Heart left ventricle (tissue), 16 donors: ENCODE measurements around the gene TIMD4. TPM values are rescaled to one million over a fixed set of nuclear protein-coding genes. Genes with fewer than 3 reads are reported as not detected.

Experiments used
- ATAC-seq, 4 donors: fragments of 200-7000 bp; cut with Tn5 transposase; one replicate each; pipeline ENCODE4 v1.9.1; 2020 to 2022; ENCODE audit warnings: moderate library complexity in 4 of 4, mild to moderate bottlenecking in 3 of 4, moderate number of reproducible peaks in 1 of 4
- DNase-seq, 5 donors: peaks; one replicate each; pipeline ENCODE4 v3.0.0-alpha.2; 2020
- H3K27ac ChIP-seq, 12 donors: fragments of 200-600 bp; sonication (generic) in 4 of 12; one replicate each; pipeline versions ENCODE4 v1.5.0 to v1.8.0; 2016 to 2022; ENCODE audit warnings: mild to moderate bottlenecking in 2 of 12
- H3K27me3 ChIP-seq, 9 donors: fragments of 200-600 bp; sonication (generic) in 2 of 9; one replicate each; pipeline versions ENCODE4 v1.5.1 to v1.8.0; 2016 to 2022; ENCODE audit warnings: mild to moderate bottlenecking in 3 of 9
- H3K36me3 ChIP-seq, 9 donors: fragments of 200-600 bp; sonication (generic) in 2 of 9; one replicate each; pipeline versions ENCODE4 v1.5.0 to v1.8.0; 2018 to 2022; ENCODE audit warnings: mild to moderate bottlenecking in 2 of 9
- H3K4me1 ChIP-seq, 12 donors: fragments of 200-600 bp; sonication (generic) in 4 of 12; one replicate each; pipeline versions ENCODE4 v1.5.0 to v1.8.0; 2016 to 2022; ENCODE audit warnings: mild to moderate bottlenecking in 3 of 12
- H3K4me3 ChIP-seq, 12 donors: fragments of 200-600 bp; sonication (generic) in 4 of 12; one replicate each; pipeline versions ENCODE4 v1.5.0 to v1.8.0; 2017 to 2022; ENCODE audit warnings: mild to moderate bottlenecking in 9 of 12, moderate library complexity in 4 of 12
- H3K9me3 ChIP-seq, 12 donors: fragments of 200-600 bp; sonication (generic) in 4 of 12; one replicate each; pipeline versions ENCODE4 v1.5.0 to v1.8.0; 2016 to 2022; ENCODE audit warnings: mild to moderate bottlenecking in 1 of 12
- POLR2A ChIP-seq, 2 donors: fragments of 450-650 bp; IDR thresholded peaks; one replicate each; pipeline ENCODE4 v1.6.1; 2017; ENCODE audit warnings: antibody characterized with exemption in 2 of 2, mild to moderate bottlenecking in 2 of 2, moderate library complexity in 2 of 2
- WGBS, 4 donors: extraction: QIAGEN DNeasy Blood & Tissue Kit in 2 of 4; methylation state at CpG; one replicate each; pipeline versions ENCODE4 v1.1.5 to v1.1.7; 2013 to 2018; 5-methylcytosine and 5-hydroxymethylcytosine counted together
- intact Hi-C, 10 donors: fragments of 100-400 bp; cut with DNase I; formaldehyde crosslinking; loops; one replicate each; pipeline versions ENCODE4 v1.11.1 to v1.14.2; 2022
- polyA plus RNA-seq, 2 donors: library from polyadenylated mRNA; stranded (reverse); fragments of 200-250 nt; gene quantifications; one replicate each; pipeline ENCODE4 v1.2.3, GENCODE V29; 2013
- total RNA-seq, 9 donors: library from RNA; depleted of rRNA in 2 of 9; stranded (reverse); fragments of >200 nt in 2 of 9; fragmentation: NEBNext Ultra II Directional in 3 of 9; extraction: Animal tissue kit (Norgen Biotek cat#: 25700) in 3 of 9; gene quantifications; one replicate each; pipeline versions ENCODE4 v1.1.0 to v1.2.4, GENCODE V29; 2016 to 2023
- TF ChIP-seq, protein P1 (sequence below), 12 donors: fragments of 200-600 bp; sonication (generic) in 4 of 12; IDR thresholded peaks; one replicate each; pipeline versions ENCODE4 v1.5.0 to v1.8.0; 2018 to 2022; ENCODE audit warnings: antibody characterized with exemption in 12 of 12, mild to moderate bottlenecking in 5 of 12
- donor health status: ischemic (EF 13 %, LVEDD 7.1; RV severe dilation, severe dysfunction).
- donor health status: healthy with polysubstance abuse.
- donor health status: DM: no; HTN: yes; CAD: no.
- donor health status: DM: no; HTN: no; CAD: no.
- donor health status: ischemic (EF 25% LVEDD 6.9; RV normal size, moderate dysfunction).
- donor health status: ischemic (EF 25% LVEDD 5.7; RV mildly dilated, moderate dysfunction).
- donor health status: healthy.
- donor health status: DM: yes; HTN: yes; CAD: no.
- donor health status: ischemic (EF 35%, LVEDD 5.7; RV mildly dilated, moderate dysfunction).
- donor health status: nonischemic (EF 11% LVEDD 7.7; RV severe dilation, severe dysfunction).
- donor health status: DM: yes; HTN: yes; CAD: no.
- donor health status: PGD.
- donor health status: ischemic (EF 29% LVEDD 5.4; RV normal size, mild dysfunction).
- donor health status: nonischemic (EF 23%, LVEDD 6.1; RV moderate dilation, normal function).

Gene TIMD4
- total and polyA plus RNA-seq, 11 donors, result 0.42 to 14.8 (median 0.45) TPM; not detected in 8

DNA sequence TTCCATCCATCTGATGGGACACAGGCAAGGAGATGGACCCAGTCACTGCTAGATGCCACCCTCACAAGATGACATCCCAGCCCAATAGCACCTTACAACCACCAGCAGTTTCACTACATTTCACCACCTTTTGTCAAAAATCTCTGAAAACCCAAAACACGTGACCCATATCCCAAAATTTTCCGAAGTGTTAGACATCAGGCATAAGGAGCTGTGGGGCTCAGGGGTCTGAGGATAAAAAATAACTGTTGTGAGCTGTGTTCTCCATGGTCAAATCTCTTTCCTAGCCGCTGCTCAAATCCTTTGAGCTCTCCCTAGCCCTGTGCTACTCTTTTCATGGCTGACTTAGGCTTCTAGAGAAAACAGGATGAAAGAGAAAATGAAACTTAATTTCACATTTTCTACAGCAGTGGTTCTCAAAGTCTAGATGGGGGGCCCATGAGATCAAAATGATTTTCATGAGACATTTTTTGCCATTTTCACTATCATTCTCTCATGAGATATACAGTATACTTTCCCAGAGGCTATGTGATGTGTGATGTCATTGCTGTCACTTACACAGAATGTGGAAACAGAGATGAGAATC is 40.7 kb downstream of the TIMD4 start:
- DNase-seq (no peak), ATAC-seq (no peak)
- no peaks in the 10 kb centered on the region for H3K36me3 ChIP-seq
- TF ChIP-seq, protein P1, sequence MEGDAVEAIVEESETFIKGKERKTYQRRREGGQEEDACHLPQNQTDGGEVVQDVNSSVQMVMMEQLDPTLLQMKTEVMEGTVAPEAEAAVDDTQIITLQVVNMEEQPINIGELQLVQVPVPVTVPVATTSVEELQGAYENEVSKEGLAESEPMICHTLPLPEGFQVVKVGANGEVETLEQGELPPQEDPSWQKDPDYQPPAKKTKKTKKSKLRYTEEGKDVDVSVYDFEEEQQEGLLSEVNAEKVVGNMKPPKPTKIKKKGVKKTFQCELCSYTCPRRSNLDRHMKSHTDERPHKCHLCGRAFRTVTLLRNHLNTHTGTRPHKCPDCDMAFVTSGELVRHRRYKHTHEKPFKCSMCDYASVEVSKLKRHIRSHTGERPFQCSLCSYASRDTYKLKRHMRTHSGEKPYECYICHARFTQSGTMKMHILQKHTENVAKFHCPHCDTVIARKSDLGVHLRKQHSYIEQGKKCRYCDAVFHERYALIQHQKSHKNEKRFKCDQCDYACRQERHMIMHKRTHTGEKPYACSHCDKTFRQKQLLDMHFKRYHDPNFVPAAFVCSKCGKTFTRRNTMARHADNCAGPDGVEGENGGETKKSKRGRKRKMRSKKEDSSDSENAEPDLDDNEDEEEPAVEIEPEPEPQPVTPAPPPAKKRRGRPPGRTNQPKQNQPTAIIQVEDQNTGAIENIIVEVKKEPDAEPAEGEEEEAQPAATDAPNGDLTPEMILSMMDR (IDR thresholded peaks at IDR 0.05), result no peak
- no peak for TF ChIP-seq POLR2A (IDR thresholded peaks at IDR 0.05)
- H3K9me3 ChIP-seq, result no peaks in the 10 kb centered on the region
- intact Hi-C loops, result no loop called here
- WGBS, 4 donors, result 89 to 94% (median 89%) methylated on average over 3 of the region's 3 CpGs
- no peak overlapping the region for H3K4me3 ChIP-seq
- no peaks in the 10 kb centered on the region for H3K27me3 ChIP-seq
- no peaks in the 10 kb centered on the region for H3K4me1 ChIP-seq
- H3K27ac ChIP-seq, result no peak overlapping the region

DNA sequence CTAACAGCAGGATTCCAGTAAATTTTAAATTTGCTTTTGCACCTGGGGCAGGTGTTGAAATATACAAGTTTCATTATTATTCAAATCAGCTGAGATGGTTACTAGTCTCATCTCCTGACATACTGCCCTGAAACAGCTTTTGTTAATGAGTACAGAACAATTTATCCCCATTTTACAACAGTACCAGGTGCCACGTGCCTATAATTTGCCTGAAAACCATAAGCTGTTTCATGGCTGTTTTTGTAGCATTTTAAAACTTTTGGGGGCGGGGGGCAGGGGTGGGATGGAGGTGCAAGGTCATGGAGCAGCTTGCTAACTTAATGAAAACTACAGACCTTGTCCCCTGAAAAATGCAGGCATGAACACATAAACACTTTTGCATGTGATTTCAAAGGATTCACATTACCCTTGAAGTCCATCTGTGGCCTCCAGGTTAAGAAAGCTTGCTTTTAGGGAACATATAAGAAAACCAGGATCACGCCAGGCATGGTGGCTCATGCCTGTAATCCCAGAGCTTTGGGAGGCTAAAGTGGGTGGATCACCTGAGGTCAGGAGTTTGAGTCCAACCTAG is 42.1 kb downstream of the TIMD4 start:
- WGBS, 4 donors, result 64 to 80% (median 75%) methylated on average over 3 of the region's 3 CpGs

DNA sequence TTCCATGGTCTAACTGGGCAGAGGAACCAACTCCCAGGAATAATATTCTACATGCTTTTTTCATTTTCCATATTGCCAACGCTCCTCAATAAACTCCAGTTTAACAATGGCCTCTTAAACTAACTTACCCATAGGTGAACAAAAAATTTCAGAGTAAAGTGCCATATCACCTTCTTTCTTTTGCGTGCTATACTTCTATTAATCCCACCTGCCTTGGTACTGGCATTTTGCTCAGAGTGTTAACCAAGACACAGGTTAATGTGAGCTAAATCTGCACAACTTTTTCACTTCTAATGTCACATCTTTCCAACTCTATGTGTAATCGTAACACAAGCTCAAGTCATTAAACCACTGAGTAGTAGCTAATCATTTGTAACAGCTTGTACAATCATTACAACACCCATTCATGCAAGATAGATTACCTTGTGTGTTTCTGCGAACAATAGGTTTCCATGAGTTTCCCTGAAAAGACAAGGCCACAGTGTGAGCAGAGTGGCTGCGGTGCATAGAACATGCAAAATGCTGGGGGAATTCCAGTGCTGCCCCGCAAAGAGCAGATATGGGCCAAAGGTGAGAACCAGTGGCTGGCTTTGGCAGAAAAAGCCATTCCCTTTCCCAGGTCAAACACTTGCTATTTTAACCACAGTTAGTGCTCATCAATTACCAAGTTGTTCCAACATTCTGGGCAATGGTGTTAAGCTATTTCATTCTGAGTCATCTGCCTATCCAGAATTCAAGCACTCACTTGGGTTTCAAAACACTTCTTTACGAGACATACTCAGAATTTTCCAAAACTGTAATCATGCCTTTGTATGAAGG is 42.8 kb downstream of the TIMD4 start:
- TF ChIP-seq, protein P1 (IDR thresholded peaks at IDR 0.05), result no peak
- TF ChIP-seq POLR2A (IDR thresholded peaks at IDR 0.05), result no peak
- intact Hi-C loops, result no loop called here
- Histone ChIP-seq H3K27me3 (no peaks in the 10 kb centered on the region), H3K4me1 (no peaks in the 10 kb centered on the region), H3K27ac (no peak overlapping the region), H3K36me3 (no peaks in the 10 kb centered on the region), H3K4me3 (no peak overlapping the region), H3K9me3 (no peaks in the 10 kb centered on the region)
- WGBS, 4 donors, result 73 to 83% (median 79%) methylated on average over 7 of the region's 7 CpGs
- DNase-seq, result no peak
- ATAC-seq, result no peak

More for the DNA sequence above, 42.1 kb downstream of the TIMD4 start:
- ATAC-seq (no peak), DNase-seq (no peak)
- H3K9me3 ChIP-seq, result no peaks in the 10 kb centered on the region
- TF ChIP-seq, protein P1 (IDR thresholded peaks at IDR 0.05), result no peak
- no peak for TF ChIP-seq POLR2A (IDR thresholded peaks at IDR 0.05)
- H3K4me3 ChIP-seq, result no peak overlapping the region
- no peaks in the 10 kb centered on the region for H3K4me1 ChIP-seq
- no peaks in the 10 kb centered on the region for H3K27me3 ChIP-seq
- H3K36me3 ChIP-seq, result no peaks in the 10 kb centered on the region
- intact Hi-C loops, result no loop called here
- no peak overlapping the region for H3K27ac ChIP-seq

DNA sequence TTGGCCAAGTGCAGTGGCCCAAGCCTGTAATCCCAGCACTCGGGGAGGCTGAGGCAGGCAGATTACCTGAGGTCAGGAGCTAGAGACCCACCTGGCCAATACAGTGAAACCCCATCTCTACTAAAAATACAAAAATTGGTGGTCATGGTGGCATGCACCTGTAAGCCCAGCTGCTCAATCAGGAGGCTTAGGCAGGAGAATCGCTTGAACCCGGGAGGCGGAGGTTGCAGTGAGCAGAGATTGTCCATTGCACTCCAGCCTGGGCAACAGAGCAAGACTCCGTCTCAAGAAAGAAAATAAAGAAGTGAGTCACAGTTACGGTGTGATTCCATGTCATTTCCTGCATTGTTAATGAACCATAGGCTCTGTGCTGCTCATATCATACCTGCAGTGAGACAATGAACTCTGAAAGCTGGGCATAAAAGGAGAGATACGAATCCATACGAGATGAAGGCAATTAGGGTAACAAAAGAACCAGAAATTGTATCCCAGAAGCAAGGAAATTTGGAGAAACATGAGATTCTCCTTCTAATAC is 44.6 kb downstream of the TIMD4 start:
- no peak for DNase-seq
- no peaks in the 10 kb centered on the region for H3K36me3 ChIP-seq
- H3K9me3 ChIP-seq, result no peaks in the 10 kb centered on the region
- TF ChIP-seq POLR2A (IDR thresholded peaks at IDR 0.05), result no peak
- intact Hi-C loops, result no loop called here
- H3K27ac ChIP-seq, result no peak overlapping the region
- no peak overlapping the region for H3K4me3 ChIP-seq
- no peak for ATAC-seq
- no peaks in the 10 kb centered on the region for H3K27me3 ChIP-seq
- 84 to 91% (median 86%) methylated on average over 8 of the region's 8 CpGs for WGBS, 4 donors
- peaks cover 0 to 4% (median 0%) of the 10 kb centered on the region in 12 donors for H3K4me1 ChIP-seq
